Muscle layer of duodenum (tissue), 2 donors: ENCODE measurements around the gene SSU72.
"Not testable (repeated sequence)": the region's sequence is repeated elsewhere in the genome, so short reads cannot be mapped to it uniquely, and the experiment has no call there.

Experiments used
- H3K27ac ChIP-seq: one replicate; pipeline ENCODE4 v1.7.0; 2013; ENCODE audit warnings: mild to moderate bottlenecking, low read length
- H3K27me3 ChIP-seq: one replicate; pipeline ENCODE4 v1.7.0; 2013; ENCODE audit warnings: low read depth, mild to moderate bottlenecking, control low read depth, low read length
- H3K36me3 ChIP-seq, 2 donors: one replicate each; pipeline ENCODE4 v1.7.0; 2013; ENCODE audit warnings: low read length in 2 of 2, control low read depth in 1 of 2, mild to moderate bottlenecking in 1 of 2; ENCODE audit not compliant: insufficient read depth in 2 of 2, control insufficient read depth in 1 of 2
- H3K4me1 ChIP-seq, 2 donors: one replicate each; pipeline ENCODE4 v1.7.0; 2013; ENCODE audit warnings: low read length in 2 of 2, mild to moderate bottlenecking in 2 of 2, control low read depth in 1 of 2, moderate library complexity in 1 of 2; ENCODE audit not compliant: insufficient read depth in 2 of 2, control insufficient read depth in 1 of 2
- H3K4me3 ChIP-seq, 2 donors: one replicate each; pipeline ENCODE4 v1.7.0; 2013; ENCODE audit warnings: low read length in 2 of 2, low read depth in 1 of 2, mild to moderate bottlenecking in 1 of 2
- H3K9me3 ChIP-seq, 2 donors: one replicate each; pipeline ENCODE4 v1.7.0; 2013; ENCODE audit warnings: low read length in 2 of 2, control low read depth in 1 of 2, mild to moderate bottlenecking in 1 of 2; ENCODE audit not compliant: control insufficient read depth in 1 of 2
- donor health status: healthy.

The SSU72 gene

GRCh38 chr1:1564268-1564667 is 10.4 kb downstream of the SSU72 start:
- no peaks in the 10 kb centered on the region for H3K27me3 ChIP-seq
- no peak overlapping the region for H3K4me3 ChIP-seq
- peaks cover 0 to 7% of the 10 kb centered on the region in 2 donors for H3K4me1 ChIP-seq
- no peaks in the 10 kb centered on the region for H3K9me3 ChIP-seq
- H3K36me3 ChIP-seq: peaks cover 28 to 49% of the 10 kb centered on the region in 2 donors
- no peak overlapping the region for H3K27ac ChIP-seq

- Histone ChIP-seq H3K27me3 (no peaks in the 10 kb centered on the region), H3K4me3 (no peak overlapping the region), H3K4me1 (peaks cover 0 to 6% of the 10 kb centered on the region in 2 donors), H3K27ac (no peak overlapping the region), H3K9me3 (no peaks in the 10 kb centered on the region), H3K36me3 (peaks cover 28 to 49% of the 10 kb centered on the region in 2 donors)
Observed at GRCh38 chr1:1563688-1564087, 11.0 kb downstream of the SSU72 start.

- Histone ChIP-seq H3K36me3 (peaks cover 28 to 49% of the 10 kb centered on the region in 2 donors), H3K27me3 (no peaks in the 10 kb centered on the region), H3K9me3 (no peaks in the 10 kb centered on the region), H3K4me1 (peaks cover 0 to 1% of the 10 kb centered on the region in 2 donors), H3K27ac (no peak overlapping the region), H3K4me3 (no peak overlapping the region)
Observed at GRCh38 chr1:1562556-1563195, 12.0 kb downstream of the SSU72 start.

DNA sequence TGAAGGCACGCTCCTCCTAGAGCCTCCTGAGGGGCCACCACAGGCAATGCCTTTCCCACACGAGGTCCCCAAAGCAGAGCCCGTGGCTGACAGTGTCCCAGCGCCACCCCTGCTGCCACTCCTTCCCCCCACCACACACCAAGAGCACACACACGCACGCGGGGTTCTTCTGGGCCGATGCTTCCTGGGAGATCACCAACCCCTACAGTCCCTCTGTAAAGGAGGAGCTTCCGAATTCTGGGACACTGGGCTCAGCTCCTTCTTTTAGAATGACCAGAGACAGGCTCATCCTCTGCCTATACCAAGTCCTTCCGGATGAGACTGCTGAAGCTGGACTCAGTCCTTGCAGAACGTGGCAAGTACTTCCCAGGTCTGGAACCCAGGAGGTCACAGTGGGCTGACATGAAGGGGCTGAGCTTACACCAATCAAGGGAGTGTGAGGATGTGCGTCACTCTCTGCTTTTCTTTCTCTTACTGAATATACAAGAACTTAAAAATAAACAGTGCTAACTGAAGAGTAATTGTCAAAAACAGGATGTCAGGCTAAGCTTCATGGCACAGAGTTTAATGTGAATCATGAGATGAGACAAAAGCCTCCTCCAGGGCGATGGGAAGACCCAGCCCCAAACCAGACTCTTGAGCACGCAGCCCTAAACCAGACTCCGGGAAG is 12.7 kb downstream of the SSU72 start:
- Histone ChIP-seq H3K4me3 (no peak overlapping the region), H3K27ac (no peak overlapping the region), H3K9me3 (no peaks in the 10 kb centered on the region), H3K36me3 (peaks cover 28 to 49% of the 10 kb centered on the region in 2 donors), H3K4me1 (no peaks in the 10 kb centered on the region), H3K27me3 (no peaks in the 10 kb centered on the region)

DNA sequence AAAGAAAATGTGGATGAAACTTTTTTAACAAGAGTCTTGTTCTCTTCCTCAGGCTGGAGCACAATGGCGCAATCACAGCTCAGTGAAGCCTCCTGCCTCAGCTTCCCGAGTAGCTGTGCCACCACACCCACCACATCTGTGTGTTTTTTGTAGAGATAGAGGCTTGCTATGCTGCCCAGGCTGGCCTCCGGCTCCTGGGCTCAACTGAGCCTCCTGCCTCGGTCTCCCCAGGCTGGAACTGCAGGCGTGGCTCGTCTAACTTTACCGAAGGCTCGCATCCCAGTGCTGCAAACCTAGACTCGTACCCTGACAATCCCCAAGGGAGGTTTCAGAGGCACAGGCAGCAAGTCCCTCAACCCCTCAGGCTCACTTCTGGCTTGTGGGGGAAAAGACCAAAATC is 14.5 kb downstream of the SSU72 start:
- Histone ChIP-seq H3K27me3 (no peaks in the 10 kb centered on the region), H3K36me3 (peaks cover 28 to 44% of the 10 kb centered on the region in 2 donors), H3K4me3 (no peak overlapping the region), H3K27ac (no peak overlapping the region), H3K4me1 (peaks cover 0 to 1% of the 10 kb centered on the region in 2 donors), H3K9me3 (no peaks in the 10 kb centered on the region)

GRCh38 chr1:1559066-1559465 is 15.6 kb downstream of the SSU72 start:
- Histone ChIP-seq H3K36me3 (peaks cover 20 to 37% of the 10 kb centered on the region in 2 donors), H3K27me3 (no peaks in the 10 kb centered on the region), H3K9me3 (no peaks in the 10 kb centered on the region), H3K27ac (no peak overlapping the region), H3K4me3 (no peak overlapping the region), H3K4me1 (peaks cover 0 to 4% of the 10 kb centered on the region in 2 donors)

DNA sequence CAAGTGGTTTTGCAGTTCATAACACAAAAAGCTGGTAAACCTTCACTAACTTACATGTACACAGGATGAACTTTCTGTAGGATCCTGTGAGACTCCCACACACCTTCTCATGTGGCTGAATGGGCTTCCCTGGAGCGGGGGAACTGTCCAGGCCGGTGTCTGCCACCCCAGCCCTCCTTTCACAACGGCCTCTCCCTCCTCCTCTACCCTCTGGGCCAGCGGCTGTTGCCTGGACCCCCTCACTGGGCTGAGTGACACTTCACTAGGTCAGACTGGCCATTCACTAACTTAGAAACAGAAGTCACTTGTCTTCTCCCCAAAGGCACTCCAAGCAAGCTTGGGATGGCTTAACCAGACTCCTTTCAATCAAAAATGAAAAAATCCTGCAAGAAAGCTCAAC is 16.1 kb downstream of the SSU72 start:
- Histone ChIP-seq H3K36me3 (peaks cover 15 to 32% of the 10 kb centered on the region in 2 donors), H3K9me3 (no peaks in the 10 kb centered on the region), H3K27me3 (no peaks in the 10 kb centered on the region), H3K4me1 (peaks cover 0 to 4% of the 10 kb centered on the region in 2 donors), H3K27ac (no peak overlapping the region), H3K4me3 (no peak overlapping the region)

DNA sequence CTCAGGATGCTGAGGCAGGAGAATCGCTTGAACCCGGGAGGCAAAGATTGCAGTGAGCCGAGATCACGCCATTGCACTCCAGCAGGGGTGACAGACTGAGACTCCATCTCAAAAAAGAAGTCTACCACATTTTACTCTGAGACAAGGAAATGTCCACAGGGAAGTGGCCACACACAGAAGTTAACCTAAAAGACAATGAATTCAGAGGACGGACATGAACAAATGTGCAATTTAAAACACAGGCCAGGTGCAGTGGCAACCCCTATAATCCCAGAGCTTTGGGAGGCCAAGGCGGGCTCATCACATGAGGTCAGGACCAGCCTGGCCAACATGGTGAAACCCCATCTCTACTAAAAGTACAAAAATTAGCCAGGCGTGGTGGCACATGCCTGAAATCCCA is 17.0 kb downstream of the SSU72 start:
- H3K9me3 ChIP-seq, H3K4me3 ChIP-seq, H3K27ac ChIP-seq, H3K27me3 ChIP-seq, H3K4me1 ChIP-seq: not testable (repeated sequence)
- peaks cover 10 to 26% of the 10 kb centered on the region in 2 donors for H3K36me3 ChIP-seq

DNA sequence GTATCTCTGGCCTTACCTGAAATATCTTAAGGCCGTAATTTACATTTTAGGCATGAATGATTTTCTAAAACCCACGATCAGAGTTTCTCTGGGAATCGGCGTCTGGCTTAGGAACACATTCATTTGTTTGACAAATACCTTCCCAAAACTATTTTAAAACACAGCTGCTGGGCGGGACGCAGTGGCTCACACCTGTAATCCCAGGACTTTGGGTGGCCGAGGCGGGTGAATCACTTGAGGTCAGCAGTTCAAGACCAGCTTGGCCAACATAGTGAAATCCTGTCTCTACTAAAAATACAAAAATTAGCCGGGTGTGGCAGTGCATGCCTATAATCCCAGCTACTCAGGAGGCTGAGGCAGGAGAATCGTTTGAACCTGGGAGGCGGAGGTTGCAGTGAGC is 17.7 kb downstream of the SSU72 start:
- H3K4me1 ChIP-seq, H3K27ac ChIP-seq, H3K9me3 ChIP-seq, H3K4me3 ChIP-seq, H3K27me3 ChIP-seq: not testable (repeated sequence)
- H3K36me3 ChIP-seq: peaks cover 3 to 18% of the 10 kb centered on the region in 2 donors

DNA sequence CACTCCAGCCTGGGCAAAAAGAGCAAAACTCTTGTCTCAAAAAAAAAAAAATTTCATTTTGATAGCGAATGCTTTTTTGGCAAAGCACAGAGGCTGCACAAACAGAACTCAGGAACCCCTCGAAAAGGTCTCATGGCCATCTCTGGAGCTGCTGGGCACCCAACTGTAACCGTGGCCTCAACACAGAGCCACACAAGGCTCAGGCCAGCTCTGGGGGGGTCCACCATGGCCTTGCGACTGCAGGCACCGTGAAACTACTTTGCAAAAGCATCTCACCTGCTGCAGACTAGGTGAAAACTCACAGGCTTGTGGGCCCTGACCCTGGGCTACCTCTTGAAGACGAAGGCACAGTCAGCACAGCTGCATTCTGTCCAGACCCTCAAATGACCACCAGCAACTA is 18.2 kb downstream of the SSU72 start:
- H3K4me3 ChIP-seq: no peak overlapping the region
- H3K4me1 ChIP-seq: peaks cover 0 to 4% of the 10 kb centered on the region in 2 donors
- H3K36me3 ChIP-seq: peaks cover 0 to 14% of the 10 kb centered on the region in 2 donors
- H3K27me3 ChIP-seq: no peaks in the 10 kb centered on the region
- no peaks in the 10 kb centered on the region for H3K9me3 ChIP-seq
- H3K27ac ChIP-seq: no peak overlapping the region

GRCh38 chr1:1554926-1555915 is 19.4 kb downstream of the SSU72 start:
- H3K27ac ChIP-seq: no peak overlapping the region
- H3K27me3 ChIP-seq: no peaks in the 10 kb centered on the region
- no peaks in the 10 kb centered on the region for H3K9me3 ChIP-seq
- H3K4me3 ChIP-seq: no peak overlapping the region
- H3K4me1 ChIP-seq: peaks cover 0 to 8% of the 10 kb centered on the region in 2 donors
- H3K36me3 ChIP-seq: peaks cover 0 to 9% of the 10 kb centered on the region in 2 donors
